HepG2 (cell line): ENCODE measurements around the gene VEGFB. TPM values are rescaled to one million over a fixed set of nuclear protein-coding genes. Genes with fewer than 3 reads are reported as not detected.

Experiments used
- CCDC6 ChIP-seq: sonication (generic); formaldehyde crosslinking; IDR thresholded peaks from 2 replicates; pipeline ENCODE4 v1.8.1; 2022; ENCODE audit warnings: mild to moderate bottlenecking, missing genetic modification reagents, moderate library complexity
- PLRG1 ChIP-seq: fragments of 450-650 bp; conservative IDR thresholded peaks from 2 replicates; pipeline ENCODE4 v1.6.1; 2016
- RAD21 ChIP-seq: fragments of 450-650 bp; formaldehyde crosslinking; IDR thresholded peaks from 2 replicates; pipeline ENCODE4 v1.5.0; 2020; ENCODE audit warnings: mild to moderate bottlenecking
- RXRA ChIP-seq: sonication (generic); formaldehyde crosslinking; IDR thresholded peaks from 2 replicates; pipeline ENCODE4 v1.5.1; 2020; ENCODE audit warnings: missing genetic modification reagents
- SALL2 ChIP-seq: sonication (generic); formaldehyde crosslinking; IDR thresholded peaks from 2 replicates; pipeline ENCODE4 v1.8.1; 2023; ENCODE audit warnings: mild to moderate bottlenecking, missing genetic modification reagents, inconsistent platforms
- SATB2 ChIP-seq: sonication (generic); formaldehyde crosslinking; IDR thresholded peaks from 2 replicates; pipeline ENCODE4 v1.5.0; 2020; ENCODE audit warnings: missing genetic modification reagents
- SRY ChIP-seq: sonication (generic); formaldehyde crosslinking; IDR thresholded peaks from 2 replicates; pipeline ENCODE4 v1.8.0; 2022; ENCODE audit warnings: mild to moderate bottlenecking, missing genetic modification reagents
- TBX3 ChIP-seq: fragments of 450-650 bp; IDR thresholded peaks from 2 replicates; pipeline ENCODE4 v1.6.1; 2017; ENCODE audit warnings: antibody characterized with exemption, mild to moderate bottlenecking, inconsistent platforms, borderline replicate concordance
- ZFP62 ChIP-seq: sonication (generic); formaldehyde crosslinking; IDR thresholded peaks from 2 replicates; pipeline ENCODE4 v1.4.0; 2020; ENCODE audit warnings: missing genetic modification reagents
- ZMYM4 ChIP-seq: sonication (generic); formaldehyde crosslinking; IDR thresholded peaks from 2 replicates; pipeline ENCODE4 v1.8.1; 2023; ENCODE audit warnings: mild to moderate bottlenecking, missing genetic modification reagents
- ZNF746 ChIP-seq: sonication (generic); formaldehyde crosslinking; IDR thresholded peaks from 2 replicates; pipeline ENCODE4 v1.8.0; 2022; ENCODE audit warnings: mild to moderate bottlenecking, missing genetic modification reagents
- polyA plus RNA-seq, 8 experiments: library from polyadenylated mRNA; depleted of rRNA in 3 of 8; stranded (reverse) in 7 of 8; unstranded in 1 of 8; fragments of >200 nt; fragmentation: Illumina TruSeq in 4 of 8; extraction: Trizol in 4 of 8; gene quantifications; 2 replicates each; pipeline versions ENCODE4 v1.2.1 to v1.2.3, GENCODE V29; 2011 to 2016; ENCODE audit warnings: low read depth in 4 of 8, missing spikeins in 1 of 8, mixed read lengths in 1 of 8; ENCODE audit not compliant: insufficient read depth in 1 of 8
- total RNA-seq, 5 experiments: library from RNA; depleted of rRNA; stranded (reverse); fragments of >200 nt; fragmentation: Illumina TruSeq; extraction: Trizol; gene quantifications; 2 replicates each; pipeline ENCODE4 v1.2.3, GENCODE V29; 2016; ENCODE audit warnings: low read depth in 1 of 5
- TF ChIP-seq, protein P1 (sequence below): sonication (generic); formaldehyde crosslinking; IDR thresholded peaks from 2 replicates; pipeline ENCODE4 v1.4.0; 2020; ENCODE audit warnings: missing genetic modification reagents, mild to moderate bottlenecking, borderline replicate concordance
- TF ChIP-seq, protein P2 (sequence below): sonication (generic); formaldehyde crosslinking; IDR thresholded peaks from 2 replicates; pipeline ENCODE4 v1.4.0; 2020; ENCODE audit warnings: mild to moderate bottlenecking, missing genetic modification reagents
- TF ChIP-seq, protein P3 (sequence below): sonication (generic); formaldehyde crosslinking; IDR thresholded peaks from 2 replicates; pipeline ENCODE4 v1.5.0; 2020; ENCODE audit warnings: mild to moderate bottlenecking, missing genetic modification reagents
- TF ChIP-seq, protein P4 (sequence below): sonication (generic); formaldehyde crosslinking; IDR thresholded peaks from 2 replicates; pipeline ENCODE4 v1.4.0; 2020; ENCODE audit warnings: missing genetic modification reagents, borderline replicate concordance
- TF ChIP-seq, protein P5 (sequence below): sonication (generic); formaldehyde crosslinking; IDR thresholded peaks from 2 replicates; pipeline ENCODE4 v1.8.0; 2022; ENCODE audit warnings: missing genetic modification reagents, mild to moderate bottlenecking, borderline replicate concordance

VEGFB gene
- total and polyA plus RNA-seq, 2 of the 13 experiments (the other 11 are each of a cell fraction or from before 2014, with no cell fraction given), result 9.0 to 11.3 TPM

DNA sequence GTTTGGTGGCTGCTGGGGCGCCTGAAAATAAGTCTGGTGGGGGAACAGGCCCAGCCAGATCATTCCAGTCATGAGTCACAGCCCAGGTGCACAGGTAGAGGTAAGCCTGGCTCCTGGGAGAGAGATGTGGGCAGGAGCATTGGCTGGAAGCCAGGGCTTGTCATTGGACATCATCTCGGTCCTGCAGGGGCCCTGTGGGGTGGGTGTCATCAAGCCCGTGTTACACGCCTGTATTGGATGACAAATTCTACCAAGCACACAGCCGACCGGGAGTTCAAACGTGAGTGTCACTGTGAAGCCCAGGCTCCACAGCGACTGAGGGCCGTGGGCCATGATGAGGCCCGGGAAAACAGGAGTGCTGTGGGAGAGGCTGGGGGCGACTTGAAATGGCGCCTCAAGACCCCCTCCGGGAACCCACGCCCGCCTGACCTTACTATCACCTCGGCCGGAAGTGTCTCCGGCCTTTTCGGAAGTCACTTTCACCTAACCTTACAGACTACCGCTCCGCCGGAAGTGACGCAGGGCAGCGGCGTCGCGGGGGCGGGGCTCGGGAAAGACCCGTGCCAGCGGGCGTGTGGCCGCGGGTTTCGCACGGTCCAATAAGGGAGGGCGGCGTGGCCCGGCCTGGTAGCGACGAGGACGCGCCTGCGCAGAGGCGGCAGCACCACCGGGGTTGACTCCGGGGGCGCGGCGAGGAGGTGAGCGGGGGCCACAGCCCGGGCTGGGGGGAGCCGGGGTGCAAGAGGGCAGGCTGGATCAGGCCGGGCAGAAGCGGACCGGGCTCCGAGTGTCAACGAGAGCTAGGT, 6.3 kb downstream of the VEGFB start, which contains the start of gene FKBP2 (continued):
- TF ChIP-seq, protein P1, sequence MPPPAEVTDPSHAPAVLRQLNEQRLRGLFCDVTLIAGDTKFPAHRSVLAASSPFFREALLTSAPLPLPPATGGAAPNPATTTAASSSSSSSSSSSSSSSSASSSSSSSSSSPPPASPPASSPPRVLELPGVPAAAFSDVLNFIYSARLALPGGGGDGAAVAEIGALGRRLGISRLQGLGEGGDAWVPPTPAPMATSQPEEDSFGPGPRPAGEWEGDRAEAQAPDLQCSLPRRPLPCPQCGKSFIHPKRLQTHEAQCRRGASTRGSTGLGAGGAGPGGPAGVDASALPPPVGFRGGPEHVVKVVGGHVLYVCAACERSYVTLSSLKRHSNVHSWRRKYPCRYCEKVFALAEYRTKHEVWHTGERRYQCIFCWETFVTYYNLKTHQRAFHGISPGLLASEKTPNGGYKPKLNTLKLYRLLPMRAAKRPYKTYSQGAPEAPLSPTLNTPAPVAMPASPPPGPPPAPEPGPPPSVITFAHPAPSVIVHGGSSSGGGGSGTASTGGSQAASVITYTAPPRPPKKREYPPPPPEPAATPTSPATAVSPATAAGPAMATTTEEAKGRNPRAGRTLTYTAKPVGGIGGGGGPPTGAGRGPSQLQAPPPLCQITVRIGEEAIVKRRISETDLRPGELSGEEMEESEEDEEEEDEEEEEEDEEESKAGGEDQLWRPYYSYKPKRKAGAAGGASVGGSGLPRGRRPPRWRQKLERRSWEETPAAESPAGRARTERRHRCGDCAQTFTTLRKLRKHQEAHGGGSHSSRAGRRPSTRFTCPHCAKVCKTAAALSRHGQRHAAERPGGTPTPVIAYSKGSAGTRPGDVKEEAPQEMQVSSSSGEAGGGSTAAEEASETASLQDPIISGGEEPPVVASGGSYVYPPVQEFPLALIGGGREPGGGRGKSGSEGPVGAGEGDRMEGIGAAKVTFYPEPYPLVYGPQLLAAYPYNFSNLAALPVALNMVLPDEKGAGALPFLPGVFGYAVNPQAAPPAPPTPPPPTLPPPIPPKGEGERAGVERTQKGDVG (CRISPR knock-in tag), result no peak
- TF ChIP-seq SALL2 (CRISPR knock-in tag) (peak; percentile 97), ZNF746 (no peak; the same call in 1 of the 2 replicates), SRY (CRISPR knock-in tag) (peak; percentile 57; the same call in 1 of the 2 replicates), RAD21 (CRISPR knock-in tag) (no peak), ZMYM4 (CRISPR knock-in tag) (peak; percentile 69; the same call in 1 of the 2 replicates), CCDC6 (CRISPR knock-in tag) (peak; percentile 55; the same call in 1 of the 2 replicates), SATB2 (CRISPR knock-in tag) (no peak), PLRG1 (no peak), RXRA (CRISPR knock-in tag) (peak; percentile 81), ZFP62 (CRISPR knock-in tag) (no peak), TBX3 (no peak)
- TF ChIP-seq, protein P2, sequence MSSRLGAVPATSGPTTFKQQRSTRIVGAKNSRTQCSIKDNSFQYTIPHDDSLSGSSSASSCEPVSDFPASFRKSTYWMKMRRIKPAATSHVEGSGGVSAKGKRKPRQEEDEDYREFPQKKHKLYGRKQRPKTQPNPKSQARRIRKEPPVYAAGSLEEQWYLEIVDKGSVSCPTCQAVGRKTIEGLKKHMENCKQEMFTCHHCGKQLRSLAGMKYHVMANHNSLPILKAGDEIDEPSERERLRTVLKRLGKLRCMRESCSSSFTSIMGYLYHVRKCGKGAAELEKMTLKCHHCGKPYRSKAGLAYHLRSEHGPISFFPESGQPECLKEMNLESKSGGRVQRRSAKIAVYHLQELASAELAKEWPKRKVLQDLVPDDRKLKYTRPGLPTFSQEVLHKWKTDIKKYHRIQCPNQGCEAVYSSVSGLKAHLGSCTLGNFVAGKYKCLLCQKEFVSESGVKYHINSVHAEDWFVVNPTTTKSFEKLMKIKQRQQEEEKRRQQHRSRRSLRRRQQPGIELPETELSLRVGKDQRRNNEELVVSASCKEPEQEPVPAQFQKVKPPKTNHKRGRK (CRISPR knock-in tag), result no peak
- TF ChIP-seq, protein P3, sequence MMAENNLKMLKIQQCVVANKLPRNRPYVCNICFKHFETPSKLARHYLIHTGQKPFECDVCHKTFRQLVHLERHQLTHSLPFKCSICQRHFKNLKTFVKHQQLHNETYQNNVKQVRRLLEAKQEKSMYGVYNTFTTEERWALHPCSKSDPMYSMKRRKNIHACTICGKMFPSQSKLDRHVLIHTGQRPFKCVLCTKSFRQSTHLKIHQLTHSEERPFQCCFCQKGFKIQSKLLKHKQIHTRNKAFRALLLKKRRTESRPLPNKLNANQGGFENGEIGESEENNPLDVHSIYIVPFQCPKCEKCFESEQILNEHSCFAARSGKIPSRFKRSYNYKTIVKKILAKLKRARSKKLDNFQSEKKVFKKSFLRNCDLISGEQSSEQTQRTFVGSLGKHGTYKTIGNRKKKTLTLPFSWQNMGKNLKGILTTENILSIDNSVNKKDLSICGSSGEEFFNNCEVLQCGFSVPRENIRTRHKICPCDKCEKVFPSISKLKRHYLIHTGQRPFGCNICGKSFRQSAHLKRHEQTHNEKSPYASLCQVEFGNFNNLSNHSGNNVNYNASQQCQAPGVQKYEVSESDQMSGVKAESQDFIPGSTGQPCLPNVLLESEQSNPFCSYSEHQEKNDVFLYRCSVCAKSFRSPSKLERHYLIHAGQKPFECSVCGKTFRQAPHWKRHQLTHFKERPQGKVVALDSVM, result no peak
- TF ChIP-seq, protein P4, sequence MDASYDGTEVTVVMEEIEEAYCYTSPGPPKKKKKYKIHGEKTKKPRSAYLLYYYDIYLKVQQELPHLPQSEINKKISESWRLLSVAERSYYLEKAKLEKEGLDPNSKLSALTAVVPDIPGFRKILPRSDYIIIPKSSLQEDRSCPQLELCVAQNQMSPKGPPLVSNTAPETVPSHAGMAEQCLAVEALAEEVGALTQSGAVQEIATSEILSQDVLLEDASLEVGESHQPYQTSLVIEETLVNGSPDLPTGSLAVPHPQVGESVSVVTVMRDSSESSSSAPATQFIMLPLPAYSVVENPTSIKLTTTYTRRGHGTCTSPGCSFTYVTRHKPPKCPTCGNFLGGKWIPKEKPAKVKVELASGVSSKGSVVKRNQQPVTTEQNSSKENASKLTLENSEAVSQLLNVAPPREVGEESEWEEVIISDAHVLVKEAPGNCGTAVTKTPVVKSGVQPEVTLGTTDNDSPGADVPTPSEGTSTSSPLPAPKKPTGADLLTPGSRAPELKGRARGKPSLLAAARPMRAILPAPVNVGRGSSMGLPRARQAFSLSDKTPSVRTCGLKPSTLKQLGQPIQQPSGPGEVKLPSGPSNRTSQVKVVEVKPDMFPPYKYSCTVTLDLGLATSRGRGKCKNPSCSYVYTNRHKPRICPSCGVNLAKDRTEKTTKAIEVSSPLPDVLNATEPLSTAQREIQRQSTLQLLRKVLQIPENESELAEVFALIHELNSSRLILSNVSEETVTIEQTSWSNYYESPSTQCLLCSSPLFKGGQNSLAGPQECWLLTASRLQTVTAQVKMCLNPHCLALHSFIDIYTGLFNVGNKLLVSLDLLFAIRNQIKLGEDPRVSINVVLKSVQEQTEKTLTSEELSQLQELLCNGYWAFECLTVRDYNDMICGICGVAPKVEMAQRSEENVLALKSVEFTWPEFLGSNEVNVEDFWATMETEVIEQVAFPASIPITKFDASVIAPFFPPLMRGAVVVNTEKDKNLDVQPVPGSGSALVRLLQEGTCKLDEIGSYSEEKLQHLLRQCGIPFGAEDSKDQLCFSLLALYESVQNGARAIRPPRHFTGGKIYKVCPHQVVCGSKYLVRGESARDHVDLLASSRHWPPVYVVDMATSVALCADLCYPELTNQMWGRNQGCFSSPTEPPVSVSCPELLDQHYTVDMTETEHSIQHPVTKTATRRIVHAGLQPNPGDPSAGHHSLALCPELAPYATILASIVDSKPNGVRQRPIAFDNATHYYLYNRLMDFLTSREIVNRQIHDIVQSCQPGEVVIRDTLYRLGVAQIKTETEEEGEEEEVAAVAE (CRISPR knock-in tag), result no peak
- TF ChIP-seq, protein P5, sequence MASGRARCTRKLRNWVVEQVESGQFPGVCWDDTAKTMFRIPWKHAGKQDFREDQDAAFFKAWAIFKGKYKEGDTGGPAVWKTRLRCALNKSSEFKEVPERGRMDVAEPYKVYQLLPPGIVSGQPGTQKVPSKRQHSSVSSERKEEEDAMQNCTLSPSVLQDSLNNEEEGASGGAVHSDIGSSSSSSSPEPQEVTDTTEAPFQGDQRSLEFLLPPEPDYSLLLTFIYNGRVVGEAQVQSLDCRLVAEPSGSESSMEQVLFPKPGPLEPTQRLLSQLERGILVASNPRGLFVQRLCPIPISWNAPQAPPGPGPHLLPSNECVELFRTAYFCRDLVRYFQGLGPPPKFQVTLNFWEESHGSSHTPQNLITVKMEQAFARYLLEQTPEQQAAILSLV (CRISPR knock-in tag), result peak; percentile 51; the same call in 1 of the 2 replicates
